ENCODE measurements around the gene HAPLN3. TPM values are rescaled to one million over a fixed set of nuclear protein-coding genes. Genes with fewer than 3 reads are reported as not detected.

The HAPLN3 gene, protein sequence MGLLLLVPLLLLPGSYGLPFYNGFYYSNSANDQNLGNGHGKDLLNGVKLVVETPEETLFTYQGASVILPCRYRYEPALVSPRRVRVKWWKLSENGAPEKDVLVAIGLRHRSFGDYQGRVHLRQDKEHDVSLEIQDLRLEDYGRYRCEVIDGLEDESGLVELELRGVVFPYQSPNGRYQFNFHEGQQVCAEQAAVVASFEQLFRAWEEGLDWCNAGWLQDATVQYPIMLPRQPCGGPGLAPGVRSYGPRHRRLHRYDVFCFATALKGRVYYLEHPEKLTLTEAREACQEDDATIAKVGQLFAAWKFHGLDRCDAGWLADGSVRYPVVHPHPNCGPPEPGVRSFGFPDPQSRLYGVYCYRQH
- 3.9 and 11.4 TPM in 2 replicates for total RNA-seq

DNA sequence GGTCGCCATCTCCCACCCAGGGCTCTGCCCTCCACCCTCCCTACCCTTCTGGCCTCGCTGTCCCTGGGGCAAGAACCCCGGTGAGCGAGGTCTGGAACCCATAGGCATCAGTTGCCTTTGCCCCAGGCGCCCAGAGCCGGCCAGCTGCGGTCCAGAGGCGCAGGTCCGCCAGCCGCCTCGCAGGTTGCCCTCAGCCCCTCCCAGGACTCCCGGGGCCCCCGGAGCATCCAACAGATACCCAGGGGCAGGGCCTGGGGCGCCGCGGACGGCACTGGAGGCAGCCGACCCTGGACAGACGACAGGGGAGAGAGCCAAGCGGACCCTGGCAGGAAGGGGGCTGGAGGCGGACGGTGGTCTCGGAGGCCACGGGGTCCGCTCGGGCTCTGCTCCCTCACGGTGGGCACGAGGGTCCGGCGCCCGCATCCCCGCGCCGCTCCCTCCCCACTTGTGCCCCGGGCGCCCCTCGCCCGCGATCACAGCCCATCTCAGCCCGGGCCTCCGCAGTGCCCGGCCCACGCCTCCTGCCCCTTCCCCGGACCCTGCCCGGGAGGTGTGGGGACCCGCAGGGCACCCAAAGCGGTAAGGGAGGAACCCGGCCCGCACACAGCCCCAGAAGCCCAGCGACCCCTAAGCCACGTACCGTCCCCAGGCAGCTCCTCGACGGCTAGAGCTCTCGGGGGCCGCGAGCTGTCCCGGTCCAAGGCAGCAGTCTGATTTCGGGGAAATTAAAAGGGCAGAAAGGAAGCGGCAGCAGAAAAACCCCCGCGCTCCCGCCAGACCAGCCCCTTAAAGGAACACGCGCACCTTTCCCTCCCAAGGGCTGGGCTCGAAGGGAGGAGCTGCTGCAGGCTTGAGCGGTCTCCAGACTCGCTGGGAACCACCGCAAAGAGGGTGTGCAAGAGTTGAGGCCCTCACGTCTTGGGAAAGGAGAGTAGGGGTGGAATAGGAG is at the start of gene HAPLN3:
TSS of gene HAPLN3 (minus strand) at position 726 of the 949 bp plus-strand sequence. CDS start 8,246 bp downstream, outside the sequence.

DNA sequence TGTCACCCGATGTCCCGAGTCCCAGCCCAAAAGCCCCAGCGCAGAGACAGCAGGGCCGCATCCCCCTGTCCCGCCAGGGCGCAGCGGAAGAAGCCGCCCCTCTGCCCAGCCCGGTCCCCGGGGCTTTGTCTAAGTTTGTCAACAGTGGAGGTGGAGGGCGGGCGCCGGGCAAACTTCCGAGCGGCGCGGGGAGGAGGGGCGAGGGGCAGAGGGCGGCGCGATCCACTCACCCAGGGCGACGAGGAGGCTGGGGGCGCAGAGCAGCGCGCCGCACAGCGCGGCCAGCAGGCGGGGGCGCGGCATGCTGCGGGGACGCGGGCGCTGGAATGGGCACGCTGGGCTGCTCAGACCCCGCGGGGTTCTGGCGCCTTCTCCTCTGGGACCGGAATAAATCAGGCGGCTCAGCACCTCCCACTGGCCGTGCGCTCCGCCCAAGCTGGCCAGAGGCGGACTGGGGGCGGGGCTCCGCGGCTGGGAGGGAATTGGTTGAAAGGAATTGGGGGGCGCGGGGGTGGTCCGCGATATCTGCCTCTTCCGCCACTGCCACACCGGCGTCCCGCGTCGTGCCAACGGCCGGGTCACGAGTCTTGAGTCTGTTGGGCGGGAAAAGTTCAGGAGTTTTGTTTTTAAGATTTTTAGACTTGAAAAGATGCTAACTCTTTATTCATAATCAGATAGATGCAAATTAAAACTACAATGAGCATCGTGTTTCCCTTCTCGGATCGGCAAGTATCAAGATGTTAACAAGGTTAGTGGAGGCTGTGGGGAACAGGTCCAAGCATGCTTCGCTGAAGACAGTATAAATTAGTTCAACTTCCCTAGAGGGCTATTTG is 17.9 kb upstream of the HAPLN3 start, which contains the start of gene MFGE8:
TSS of gene MFGE8 (minus strand) at position 363 of the 833 bp plus-strand sequence. CDS start at position 303, 60 bp downstream.

Other genes starting within 250 kb of the HAPLN3 start
- under 0.01 TPM in 2 replicates for gene ACAN, start 92.1 kb downstream of the HAPLN3 start, total RNA-seq
- 151 and 184 TPM in 2 replicates for gene MFGE8, start 17.8 kb upstream of the HAPLN3 start, total RNA-seq
- gene ABHD2, start 192.9 kb upstream of the HAPLN3 start, total RNA-seq = 24.3 and 50.5 TPM in 2 replicates